Measurements from ENCODE around the gene CALML4. TPM values are rescaled to one million over a fixed set of nuclear protein-coding genes. Genes with fewer than 3 reads are reported as not detected.
A peak's percentile ranks its signal among the peaks of the same experiment; 100 is the strongest.

The CALML4 gene
- total and polyA plus RNA-seq, 2 donors (not counting 3 experiments of a cell fraction or from before 2014, with no cell fraction given) = 2.6 to 10.1 TPM

GRCh38 chr15:68197661-68198437, 7.3 kb downstream of the CALML4 start:
- intact Hi-C loops (cut with micrococcal nuclease) = no loop called here
- TF ChIP-seq MAX (IDR thresholded peaks at IDR 0.05; ENCODE audit: insufficient read depth, insufficient read length) (no peak), GATA2 (IDR thresholded peaks at IDR 0.05; ENCODE audit: insufficient read depth, insufficient read length, low read depth, low read length) (no peak), CTCF (IDR thresholded peaks at IDR 0.05; ENCODE audit: extremely low read depth in 1 of 2, insufficient read depth in 1 of 2, low read depth in 1 of 2, low read length in 2 of 2) (no peak), MYC (IDR thresholded peaks at IDR 0.05; ENCODE audit: low read depth, low read length) (no peak), FOS (IDR thresholded peaks at IDR 0.05; ENCODE audit: borderline replicate concordance, insufficient read depth, low read length) (no peak), EZH2 (IDR thresholded peaks at IDR 0.05; ENCODE audit: borderline replicate concordance, low read depth, low read length, severe bottlenecking) (no peak)
- POLR2A ChIA-PET = no interaction called here
- no peaks in the 10 kb centered on the region for H3K79me2 ChIP-seq (ENCODE audit: control insufficient read depth, insufficient read depth, low read length)
- H3K4me2 ChIP-seq (ENCODE audit: insufficient read depth, low read length) = no peak overlapping the region
- H3K9me1 ChIP-seq (replicated peaks; ENCODE audit: control insufficient read depth, extremely low read depth, insufficient read depth, low read length) = no peaks in the 10 kb centered on the region
- H2AFZ ChIP-seq (ENCODE audit: low read depth, low read length) = no peak overlapping the region
- H3K4me3 ChIP-seq (replicated peaks in 1 of 3; ENCODE audit: insufficient read depth in 1 of 3, low read depth in 1 of 3, low read length in 3 of 3) = no peak overlapping the region
- dilution Hi-C loops (cut with MboI; ENCODE audit: extremely low pct_ligation_motif_present, low sequenced_read_pairs) = no loop called here
- H3K36me3 ChIP-seq (ENCODE audit: control insufficient read depth in 2 of 2, extremely low read depth in 1 of 2, insufficient read depth in 2 of 2, low read length in 2 of 2) = peaks cover 3 to 5% of the 10 kb centered on the region in 2 experiments
- no peaks in the 10 kb centered on the region for H4K20me1 ChIP-seq (replicated peaks; ENCODE audit: control insufficient read depth, extremely low read depth, insufficient read depth, low read length)
- FAIRE-seq (peak; percentile 58), DNase-seq (ENCODE audit: low read depth, low spot score) (no peak)
- no peaks in the 10 kb centered on the region for H3K4me1 ChIP-seq (ENCODE audit: control insufficient read depth, extremely low read depth, insufficient read depth, low read length)
- H3K27ac ChIP-seq (ENCODE audit: insufficient read depth, low read depth, low read length) = no peak overlapping the region
- no peak overlapping the region for H3K9ac ChIP-seq (replicated peaks; ENCODE audit: extremely low read depth, insufficient read depth, low read length)
- no peaks in the 10 kb centered on the region for H3K9me3 ChIP-seq (replicated peaks; ENCODE audit: control insufficient read depth, insufficient read depth, low read length)
- BruUV-seq (replicated peaks) = no TSS peak
- H3K27me3 ChIP-seq (ENCODE audit: control insufficient read depth in 2 of 2, insufficient read depth in 2 of 2, low read length in 2 of 2) = no peaks in the 10 kb centered on the region
- CTCF ChIA-PET = no interaction called here

Measured in endothelial cell of umbilical vein (primary cell).